DLD1 (cell line): Measurements from ENCODE around the gene AUTS2.

ENCODE experiments used
- in situ Hi-C: cut with HindIII; loops from 2 replicates; pipeline ENCODE4 v1.10.0; 2017; ENCODE audit warnings: low sequenced_read_pairs

The AUTS2 gene

DNA sequence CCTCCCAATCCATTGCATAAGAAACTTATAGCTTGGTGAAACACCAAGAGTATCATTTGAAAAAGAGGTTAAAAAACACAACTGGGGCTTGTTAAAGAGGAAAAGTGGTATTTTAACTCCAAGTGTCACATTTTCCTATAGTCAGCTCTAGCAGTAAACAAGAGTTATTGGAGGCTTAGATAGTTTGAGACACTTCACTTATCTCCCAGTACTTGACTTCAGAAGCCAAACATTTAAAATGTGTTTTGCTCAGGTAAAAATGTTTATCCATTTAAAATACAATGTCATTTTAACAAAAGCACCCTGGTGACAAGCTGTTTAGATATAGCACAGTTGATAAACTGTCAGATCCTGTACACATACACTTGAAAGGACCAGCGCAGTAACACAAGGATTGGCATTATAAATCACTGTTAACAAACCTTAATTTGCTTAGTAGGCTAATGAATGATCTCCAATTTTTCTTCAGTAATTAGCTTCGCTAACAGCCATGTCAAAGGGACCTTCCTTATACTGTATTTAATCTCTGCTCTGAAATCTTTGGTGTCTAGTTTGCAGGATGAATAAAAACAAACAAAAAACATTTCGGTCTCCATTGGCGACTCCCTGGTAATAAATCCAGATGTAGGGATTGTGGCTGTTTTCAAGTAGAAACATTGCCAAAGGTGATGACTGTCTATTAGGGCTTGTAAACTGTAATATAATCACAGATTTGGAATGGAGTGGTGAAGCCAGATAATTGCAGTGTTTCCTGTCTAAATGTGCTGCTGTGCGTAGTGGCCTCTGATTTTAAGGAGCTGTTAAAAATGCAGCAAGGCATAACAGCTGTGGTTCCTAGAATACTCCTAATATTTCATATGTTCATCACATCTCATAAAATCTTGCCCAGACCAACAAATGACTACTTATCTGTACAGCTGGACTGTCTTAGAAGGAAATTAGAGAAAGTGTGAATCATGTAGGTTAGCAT lies 545.1 kb downstream of the AUTS2 start:
- in situ Hi-C loops, result no loop called here

DNA sequence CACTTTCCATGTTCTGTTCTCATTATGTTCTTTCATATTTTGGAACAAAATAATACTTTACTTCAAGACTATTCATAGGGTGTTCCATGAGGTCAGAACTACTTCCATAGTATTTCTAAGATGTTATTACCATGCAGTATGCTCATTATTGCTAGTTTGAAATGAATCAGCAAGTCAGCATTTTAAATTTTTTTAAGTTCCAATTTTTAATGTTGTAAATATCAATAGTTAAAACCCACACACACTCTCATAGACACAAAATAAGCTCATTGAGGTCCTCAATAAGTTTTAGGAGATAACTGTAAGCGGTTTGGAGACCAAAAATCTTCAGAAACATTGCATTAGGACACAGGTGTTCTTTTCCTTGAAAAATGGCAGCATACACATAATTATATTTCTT lies 550.7 kb downstream of the AUTS2 start:
- in situ Hi-C loops, result no loop called here

DNA sequence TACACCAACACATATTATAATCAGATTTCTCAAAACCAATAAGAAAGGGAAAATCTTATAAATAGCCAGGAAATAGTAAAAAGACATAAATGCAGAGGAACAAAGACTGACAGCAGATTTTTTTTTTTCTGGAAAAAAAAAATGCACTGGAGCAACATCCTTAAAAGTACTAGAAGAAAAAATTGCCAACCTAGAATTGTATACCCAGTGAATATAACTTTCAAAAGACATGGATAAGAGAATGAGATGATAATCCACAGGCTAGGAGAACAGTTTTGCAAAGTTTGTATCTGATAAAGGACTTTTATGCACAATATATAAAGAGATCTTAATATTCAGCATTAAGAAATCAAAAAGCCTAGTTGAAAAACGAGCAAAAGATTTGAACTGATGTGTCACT lies 554.0 kb downstream of the AUTS2 start:
- in situ Hi-C loops, result no loop called here

GRCh38 chr7:70153933-70154332 lies 555.7 kb downstream of the AUTS2 start:
- in situ Hi-C loops, result no loop called here

- in situ Hi-C loops, result no loop called here
Observed at GRCh38 chr7:70154521-70155180, 556.4 kb downstream of the AUTS2 start.

DNA sequence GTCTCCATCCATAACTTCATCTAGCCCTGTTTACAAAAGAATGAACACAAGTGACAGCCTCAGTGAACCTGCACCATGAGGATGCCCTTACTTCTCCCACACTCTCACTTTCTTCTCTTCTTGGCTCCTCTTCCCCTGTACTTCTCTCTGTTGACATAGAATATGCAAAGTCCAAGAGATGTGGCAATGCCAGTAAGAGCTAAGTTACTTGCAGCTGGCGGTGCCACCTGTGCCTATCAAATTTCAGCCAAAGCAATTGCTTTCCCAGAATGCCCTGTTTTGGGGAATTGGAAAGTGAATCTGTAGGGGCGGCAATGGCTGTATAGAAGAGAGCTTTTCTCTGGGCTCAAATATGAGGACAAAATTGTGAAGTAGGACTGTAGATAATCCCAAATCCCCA lies 557.8 kb downstream of the AUTS2 start:
- in situ Hi-C loops, result no loop called here

DNA sequence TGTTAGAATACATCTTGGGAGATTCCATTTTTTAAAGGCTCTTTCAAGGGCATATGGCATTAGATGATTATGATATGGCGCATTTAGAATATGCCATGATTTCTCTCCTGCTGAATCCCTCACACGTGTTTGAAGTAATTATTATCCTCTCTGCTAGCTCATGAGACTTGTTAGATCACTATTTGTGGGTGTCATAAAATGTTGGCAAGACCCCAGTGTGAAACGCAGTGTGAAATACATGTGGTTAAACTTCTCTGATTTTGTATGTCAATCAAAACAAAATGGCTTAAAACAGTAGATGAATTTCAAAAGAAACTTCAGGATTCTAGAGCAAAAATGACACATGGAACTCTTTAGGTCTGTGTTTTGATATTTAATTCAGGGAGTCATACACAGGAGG lies 560.8 kb downstream of the AUTS2 start:
- in situ Hi-C loops, result no loop called here

- in situ Hi-C loops, result no loop called here
Observed at GRCh38 chr7:70165477-70166170, 567.3 kb downstream of the AUTS2 start.

GRCh38 chr7:70171369-70171920 lies 573.2 kb downstream of the AUTS2 start:
- in situ Hi-C loops, result no loop called here

DNA sequence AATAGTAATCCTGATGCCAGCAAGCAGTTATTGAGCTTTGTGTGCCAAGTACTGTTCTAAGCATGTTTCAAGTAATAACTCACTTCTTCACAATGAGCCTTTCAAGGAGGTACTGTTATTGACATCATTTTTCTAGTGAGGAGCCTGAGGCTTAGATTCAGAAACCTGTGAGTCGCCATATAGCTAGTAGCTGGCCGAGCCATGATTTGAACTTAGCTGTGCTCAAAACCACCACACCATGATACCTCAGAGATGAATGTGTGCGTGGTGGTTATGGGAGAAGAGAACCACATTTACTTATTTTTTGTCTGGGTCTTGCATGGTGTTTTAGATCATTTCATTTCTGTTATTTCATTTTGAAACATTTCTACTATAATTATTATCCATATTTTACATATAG lies 578.9 kb downstream of the AUTS2 start:
- in situ Hi-C loops, result no loop called here

DNA sequence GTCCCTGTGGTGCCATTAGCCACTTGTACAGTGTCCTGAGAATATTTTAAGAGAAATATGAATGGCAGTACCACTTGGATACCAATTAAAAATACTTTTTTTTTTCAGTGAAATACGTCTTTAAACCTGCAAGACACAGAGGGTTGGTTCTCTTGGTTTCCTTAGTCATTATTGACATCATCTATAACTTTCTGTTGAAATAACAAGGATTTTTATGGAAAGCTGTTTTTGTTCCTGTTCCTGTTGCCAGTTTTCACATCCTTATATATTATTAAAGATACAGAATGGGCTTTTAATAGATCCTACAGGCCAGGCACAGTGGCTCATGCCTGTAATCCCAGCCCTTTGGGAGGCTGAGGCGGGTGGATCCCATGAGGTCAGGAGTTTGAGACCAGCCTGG lies 579.9 kb downstream of the AUTS2 start:
- in situ Hi-C loops, result no loop called here

DNA sequence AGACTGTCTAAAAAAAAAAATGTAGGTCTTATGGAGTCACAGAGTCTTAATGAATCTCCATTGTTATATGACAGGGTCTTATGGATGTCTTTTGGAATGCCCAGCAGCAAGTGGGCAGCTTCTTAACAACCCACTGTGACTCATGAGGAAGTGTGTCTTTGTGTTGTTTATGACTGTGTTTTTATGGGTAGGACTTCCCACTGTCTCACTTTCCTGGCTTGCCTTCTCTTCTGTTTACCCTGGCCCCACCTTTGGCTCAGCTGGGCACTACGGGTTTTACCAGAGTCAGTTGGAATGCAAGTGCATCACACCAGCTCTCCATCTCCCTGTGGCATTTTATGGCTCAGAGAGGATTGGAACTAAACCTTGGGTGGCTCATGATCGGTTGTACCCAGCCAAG lies 580.5 kb downstream of the AUTS2 start:
- in situ Hi-C loops, result no loop called here

- in situ Hi-C loops, result no loop called here
Observed at GRCh38 chr7:70182521-70182920, 584.2 kb downstream of the AUTS2 start.

GRCh38 chr7:70183278-70183677 lies 585.0 kb downstream of the AUTS2 start:
- in situ Hi-C loops, result no loop called here

GRCh38 chr7:70188901-70189650 lies 590.8 kb downstream of the AUTS2 start:
- in situ Hi-C loops, result no loop called here

DNA sequence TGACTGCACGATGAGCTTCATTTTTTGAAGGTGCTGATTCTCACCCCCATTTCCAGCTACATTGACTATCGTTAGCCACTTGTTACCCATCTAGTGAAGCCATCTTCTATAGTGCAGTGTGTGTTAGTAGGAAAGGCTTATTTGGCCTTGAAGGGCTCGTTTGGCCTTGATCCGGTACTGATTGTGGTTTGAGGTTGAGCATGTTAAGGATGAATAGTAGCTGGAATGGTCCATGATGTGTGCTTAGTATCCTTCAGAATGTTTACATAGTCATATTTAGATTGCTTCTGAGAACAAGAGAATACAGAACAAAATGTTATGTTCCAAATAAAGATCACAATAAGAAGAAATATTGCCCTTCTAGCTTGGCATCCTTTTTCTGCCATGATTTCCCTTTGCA lies 591.5 kb downstream of the AUTS2 start:
- in situ Hi-C loops, result no loop called here

DNA sequence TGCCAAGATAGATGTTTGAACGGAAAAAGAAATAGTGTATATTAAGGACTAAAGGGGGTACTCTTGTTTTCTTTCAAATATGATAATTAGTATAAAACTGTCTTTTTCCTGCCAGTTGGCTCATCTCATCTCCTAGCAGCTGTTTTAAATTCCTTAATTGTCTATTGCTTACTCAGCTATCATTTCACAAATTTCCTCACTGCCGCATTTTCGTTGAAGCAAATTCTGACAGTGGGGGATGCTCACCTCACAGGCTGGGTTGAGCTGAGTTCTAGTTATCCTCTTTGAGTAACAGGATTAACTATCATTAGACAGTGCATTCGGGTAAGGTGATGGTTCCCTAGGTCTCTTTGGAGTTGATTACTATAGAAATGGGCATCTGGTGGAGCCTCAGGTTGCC lies 592.0 kb downstream of the AUTS2 start:
- in situ Hi-C loops, result no loop called here

DNA sequence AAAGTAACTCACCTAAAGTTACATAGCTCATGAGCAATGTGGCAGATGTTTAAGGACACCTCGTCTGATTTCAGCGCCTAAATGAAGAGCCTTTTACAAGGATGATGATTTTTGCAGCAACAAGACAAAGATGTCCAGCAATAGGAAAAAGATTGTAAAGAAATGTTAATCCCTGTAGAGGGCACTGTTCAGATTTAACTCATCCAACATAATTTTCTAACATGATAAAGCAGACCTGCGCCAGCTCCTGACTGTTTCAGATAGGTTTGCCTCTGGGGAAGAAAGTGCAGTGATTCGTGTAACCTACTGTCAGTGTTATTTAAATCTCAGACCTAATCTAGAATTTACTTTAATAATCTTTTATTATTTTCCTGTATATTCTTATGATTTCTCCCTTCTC lies 595.2 kb downstream of the AUTS2 start:
- in situ Hi-C loops, result no loop called here

DNA sequence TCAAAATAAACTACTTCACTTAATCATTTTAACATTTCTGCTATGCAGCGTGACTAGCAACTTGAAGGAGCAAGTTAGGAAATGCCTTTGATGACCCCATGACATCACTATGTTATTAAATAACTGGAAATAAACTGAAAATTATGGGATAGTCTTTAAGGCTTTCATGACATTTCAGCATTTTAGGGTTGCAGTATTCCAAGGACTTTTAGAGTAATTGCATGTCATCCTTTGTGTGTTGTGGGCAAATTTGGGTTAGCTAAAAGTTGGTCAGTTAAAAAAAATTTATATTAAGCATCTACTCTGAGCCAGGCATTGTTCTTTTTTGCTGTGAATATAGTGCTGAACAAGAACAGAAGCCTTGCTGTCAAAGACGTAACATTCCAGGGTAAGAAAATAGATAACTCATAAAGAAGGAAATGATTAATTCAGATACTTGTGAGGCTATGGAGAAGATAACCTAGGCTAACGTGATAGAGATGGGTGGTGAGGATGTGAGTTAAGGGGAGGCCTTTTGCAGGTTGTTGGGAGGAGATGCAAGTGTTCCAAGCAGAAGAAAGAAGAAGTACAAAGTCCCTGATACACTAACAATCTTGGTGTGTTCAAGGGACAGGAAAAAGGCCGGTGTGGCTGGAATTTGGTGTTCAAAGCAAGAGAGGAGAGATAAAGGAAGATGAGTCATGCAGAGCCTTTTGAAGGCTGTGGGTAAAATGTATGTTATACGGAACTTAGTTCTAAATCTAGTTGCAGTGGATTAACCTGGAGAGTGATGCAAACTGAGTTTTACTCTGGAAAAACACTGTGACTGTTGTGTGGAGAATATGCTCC lies 610.2 kb downstream of the AUTS2 start:
- in situ Hi-C loops, result no loop called here
